GM23338 (cell line): ENCODE results near the gene FILIP1L. TPM values are rescaled to one million over a fixed set of nuclear protein-coding genes. Genes with fewer than 3 reads are reported as not detected.

Experiments used
- ATAC-seq: fragments of 200-7000 bp; cut with Tn5 transposase; 3 replicates; pipeline ENCODE4 v1.9.1; 2020
- DNase-seq: peaks from one replicate; pipeline ENCODE4 v3.0.0-alpha.2; 2015; ENCODE audit warnings: low spot score
- H2AFZ ChIP-seq: fragments of 200-600 bp; sonication (generic); 2 replicates; pipeline ENCODE4 v1.8.0; 2016; ENCODE audit warnings: antibody characterized with exemption, mild to moderate bottlenecking, moderate library complexity
- H3F3A ChIP-seq: fragments of 200-600 bp; sonication (generic); replicated peaks from 2 replicates; pipeline ENCODE4 v1.8.0; 2017; ENCODE audit warnings: antibody characterized with exemption, mixed run types, low read depth
- H3K27ac ChIP-seq: fragments of 200-600 bp; sonication (generic); 2 replicates; pipeline ENCODE4 v1.6.1; 2016; ENCODE audit warnings: low read depth
- H3K27me3 ChIP-seq: fragments of 200-600 bp; sonication (generic); 2 replicates; pipeline ENCODE4 v1.8.0; 2016; ENCODE audit warnings: mild to moderate bottlenecking, mixed run types, moderate library complexity; ENCODE audit not compliant: insufficient read depth
- H3K36me3 ChIP-seq: fragments of 200-600 bp; sonication (generic); 2 replicates; pipeline ENCODE4 v1.8.0; 2016; ENCODE audit warnings: mild to moderate bottlenecking; ENCODE audit not compliant: insufficient read depth
- H3K4me1 ChIP-seq: fragments of 200-600 bp; sonication (generic); 2 replicates; pipeline ENCODE4 v1.8.0; 2016; ENCODE audit warnings: mild to moderate bottlenecking, moderate library complexity; ENCODE audit not compliant: insufficient read depth
- H3K4me2 ChIP-seq: fragments of 200-600 bp; sonication (generic); 2 replicates; pipeline ENCODE4 v1.7.1; 2017; ENCODE audit warnings: mixed run types
- H3K4me3 ChIP-seq: fragments of 200-600 bp; sonication (generic); 2 replicates; pipeline ENCODE4 v1.6.1; 2016; ENCODE audit warnings: mixed run types
- H3K79me2 ChIP-seq: fragments of 200-600 bp; sonication (generic); replicated peaks from 2 replicates; pipeline ENCODE4 v1.8.0; 2017; ENCODE audit warnings: mild to moderate bottlenecking; ENCODE audit not compliant: insufficient read depth
- H3K9me2 ChIP-seq: fragments of 200-600 bp; sonication (generic); 2 replicates; pipeline ENCODE4 v1.8.0; 2017; ENCODE audit not compliant: insufficient read depth
- H4K20me1 ChIP-seq: fragments of 200-600 bp; sonication (generic); replicated peaks from 2 replicates; pipeline ENCODE4 v1.8.0; 2017; ENCODE audit warnings: mild to moderate bottlenecking; ENCODE audit not compliant: insufficient read depth
- H3K27ac Mint-ChIP-seq: 2 replicates; pipeline ENCODE4 v1.8.0; 2020; ENCODE audit warnings: inconsistent platforms, mild to moderate bottlenecking, moderate library complexity, mixed read lengths
- H3K27me3 Mint-ChIP-seq: 3 replicates; pipeline ENCODE4 v1.8.0; 2022; ENCODE audit warnings: low read depth, mild to moderate bottlenecking, moderate library complexity, mixed read lengths, inconsistent platforms; ENCODE audit not compliant: insufficient read depth, poor library complexity
- H3K36me3 Mint-ChIP-seq: 3 replicates; pipeline ENCODE4 v1.8.0; 2021; ENCODE audit warnings: low read depth, mild to moderate bottlenecking, inconsistent platforms, moderate library complexity, mixed read lengths
- H3K4me1 Mint-ChIP-seq: 3 replicates; pipeline ENCODE4 v1.8.0; 2020; ENCODE audit warnings: mild to moderate bottlenecking, inconsistent platforms, mixed read lengths
- H3K4me3 Mint-ChIP-seq: 3 replicates; pipeline ENCODE4 v1.8.0; 2021; ENCODE audit warnings: moderate library complexity, mild to moderate bottlenecking, inconsistent platforms, mixed read lengths
- H3K9me3 Mint-ChIP-seq: 3 replicates; pipeline ENCODE4 v1.8.0; 2020; ENCODE audit warnings: moderate library complexity, mild to moderate bottlenecking, inconsistent platforms, mixed read lengths
- CREB1 ChIP-seq: fragments of 250-450 bp; sonication (Bioruptor Pico); IDR thresholded peaks from 2 replicates; pipeline ENCODE4 v1.5.0; 2020; ENCODE audit warnings: low read depth, mild to moderate bottlenecking, moderate library complexity
- CTCF ChIP-seq, 2 experiments: fragments of 200-600 bp in 1 of 2; sonication (generic) in 1 of 2; conservative IDR thresholded peaks; 2 replicates each; pipeline versions ENCODE4 v1.5.1 to v1.6.1; 2016 to 2017; ENCODE audit warnings: antibody characterized with exemption in 2 of 2, low read depth in 2 of 2, mild to moderate bottlenecking in 2 of 2, moderate library complexity in 1 of 2
- ETS1 ChIP-seq: IDR thresholded peaks from 2 replicates; pipeline ENCODE4 v1.6.1; 2016; ENCODE audit warnings: antibody characterized with exemption
- EZH2 ChIP-seq: fragments of 200-600 bp; sonication (generic); IDR thresholded peaks from one replicate; pipeline ENCODE4 v1.8.0; 2017; ENCODE audit warnings: antibody characterized with exemption, mild to moderate bottlenecking, low read depth; ENCODE audit not compliant: unreplicated experiment
- EZH2phosphoT487 ChIP-seq: fragments of 200-600 bp; sonication (generic); IDR thresholded peaks from one replicate; pipeline ENCODE4 v1.8.1; 2018; ENCODE audit warnings: antibody characterized with exemption; ENCODE audit not compliant: unreplicated experiment
- JUNB ChIP-seq: IDR thresholded peaks from one replicate; pipeline ENCODE4 v1.6.1; 2016; ENCODE audit warnings: antibody characterized with exemption; ENCODE audit not compliant: unreplicated experiment
- NANOG ChIP-seq: IDR thresholded peaks from 2 replicates; pipeline ENCODE4 v1.6.1; 2016; ENCODE audit warnings: antibody characterized with exemption, borderline replicate concordance
- POLR2AphosphoS5 ChIP-seq: IDR thresholded peaks from 2 replicates; pipeline ENCODE4 v1.6.1; 2016; ENCODE audit warnings: antibody characterized with exemption, low read depth
- REST ChIP-seq: IDR thresholded peaks from one replicate; pipeline ENCODE4 v1.6.1; 2018; ENCODE audit warnings: antibody characterized with exemption; ENCODE audit not compliant: unreplicated experiment
- STAT1 ChIP-seq: IDR thresholded peaks from one replicate; pipeline ENCODE4 v1.6.1; 2016; ENCODE audit warnings: antibody characterized with exemption; ENCODE audit not compliant: unreplicated experiment
- ZNF114 ChIP-seq: fragments of 250-450 bp; sonication (Bioruptor Pico); IDR thresholded peaks from 2 replicates; pipeline ENCODE4 v1.5.0; 2020; ENCODE audit warnings: mild to moderate bottlenecking, moderate library complexity
- ZNF331 ChIP-seq: fragments of 250-450 bp; sonication (Bioruptor Pico); IDR thresholded peaks from 2 replicates; pipeline ENCODE4 v1.5.0; 2020; ENCODE audit warnings: low read depth, mild to moderate bottlenecking, moderate library complexity
- ZNF462 ChIP-seq: fragments of 250-450 bp; sonication (Bioruptor Pico); IDR thresholded peaks from 2 replicates; pipeline ENCODE4 v1.5.0; 2020; ENCODE audit warnings: mild to moderate bottlenecking, moderate library complexity
- polyA plus RNA-seq: library from polyadenylated mRNA; unstranded; fragments of >200 nt; fragmentation: Nextera tagmentation; extraction: Ambion mirVana; gene quantifications from 2 replicates; pipeline ENCODE4 v1.2.1, GENCODE V29; 2016
- total RNA-seq: library from RNA; depleted of rRNA; stranded (reverse); fragments of >200 nt; shearing (Covaris generic); gene quantifications from 2 replicates; pipeline ENCODE4 v1.2.3, GENCODE V29; 2014

Gene FILIP1L
- total and polyA plus RNA-seq, 2 experiments from 2014 or later = 1.6 TPM; not detected in 1

GRCh38 chr3:99867594-99868310 lies 246.5 kb downstream of the FILIP1L start:
- no peak overlapping the region for H2AFZ ChIP-seq
- TF ChIP-seq REST (no peak), POLR2AphosphoS5 (no peak), STAT1 (no peak), NANOG (no peak), ZNF331 (CRISPR knock-in tag) (no peak), EZH2 (no peak), ZNF114 (CRISPR knock-in tag) (no peak), EZH2phosphoT487 (no peak), CREB1 (CRISPR knock-in tag) (no peak), ZNF462 (CRISPR knock-in tag) (no peak), ETS1 (no peak), JUNB (no peak), CTCF (conservative IDR thresholded peaks at IDR 0.05; ENCODE audit: low read depth in 2 of 2) (no peak)
- H3K4me2 ChIP-seq = no peak overlapping the region
- Mint-ChIP-seq H3K36me3 (peaks cover 5% of the 10 kb centered on the region; the same call in 2 of the 3 replicates), H3K27ac (no peak overlapping the region), H3K27me3 (peaks cover 9% of the 10 kb centered on the region), H3K9me3 (no peaks in the 10 kb centered on the region), H3K4me3 (no peak overlapping the region), H3K4me1 (peaks cover 25% of the 10 kb centered on the region; the same call in 2 of the 3 replicates)
- H3K27me3 ChIP-seq = peaks cover 61% of the 10 kb centered on the region
- H3K4me3 ChIP-seq = no peak overlapping the region
- H3K79me2 ChIP-seq = no peaks in the 10 kb centered on the region; the same call in 1 of the 2 replicates
- peaks cover 45% of the 10 kb centered on the region for H4K20me1 ChIP-seq
- no peak for DNase-seq
- H3F3A ChIP-seq = no peaks in the 10 kb centered on the region
- no peak overlapping the region for H3K27ac ChIP-seq
- H3K36me3 ChIP-seq = no peaks in the 10 kb centered on the region
- H3K9me2 ChIP-seq = no peaks in the 10 kb centered on the region
- no peaks in the 10 kb centered on the region for H3K4me1 ChIP-seq
- no peak for ATAC-seq
